Gastroesophageal sphincter (tissue), 4 donors: ENCODE measurements around the gene SCARB1. TPM values are rescaled to one million over a fixed set of nuclear protein-coding genes. Genes with fewer than 3 reads are reported as not detected.

Source experiments
- ATAC-seq: fragments of 150-250 bp; one replicate; pipeline ENCODE4 v1.9.1; 2016; ENCODE audit warnings: mild to moderate bottlenecking, moderate library complexity
- H3K27ac ChIP-seq, 4 donors: fragments of 200-600 bp; sonication (generic) in 3 of 4; 1 replicate in 3 of 4; 2 replicates in 1 of 4; pipeline ENCODE4 v1.5.1; 2016 to 2019
- H3K27me3 ChIP-seq: fragments of 200-600 bp; sonication (generic); one replicate; pipeline ENCODE4 v1.5.1; 2019
- H3K36me3 ChIP-seq, 2 donors: fragments of 200-600 bp; sonication (generic); one replicate each; pipeline ENCODE4 v1.5.1; 2019; ENCODE audit warnings: control low read depth in 1 of 2
- H3K4me1 ChIP-seq, 3 donors: fragments of 200-600 bp; sonication (generic); 1 replicate in 2 of 3; 2 replicates in 1 of 3; pipeline ENCODE4 v1.5.1; 2016 to 2019; ENCODE audit warnings: control low read depth in 2 of 3
- H3K4me3 ChIP-seq, 2 donors: fragments of 200-600 bp; sonication (generic); one replicate each; pipeline ENCODE4 v1.5.1; 2019; ENCODE audit warnings: mild to moderate bottlenecking in 1 of 2, moderate library complexity in 1 of 2
- H3K9me3 ChIP-seq, 3 donors: fragments of 200-600 bp; sonication (generic); one replicate each; pipeline ENCODE4 v1.5.1; 2017 to 2019; ENCODE audit warnings: control low read depth in 2 of 3
- CTCF ChIP-seq, 4 experiments: fragments of 200-600 bp in 2 of 4; fragments of 450-650 bp in 2 of 4; sonication (generic) in 1 of 4; IDR thresholded peaks; one replicate each; pipeline ENCODE4 v1.5.1; 2017 to 2019; ENCODE audit warnings: antibody characterized with exemption in 4 of 4, mild to moderate bottlenecking in 2 of 4, moderate library complexity in 2 of 4
- EP300 ChIP-seq: sonication (generic); formaldehyde crosslinking; IDR thresholded peaks from one replicate; pipeline ENCODE4 v1.6.1; 2017; ENCODE audit warnings: antibody characterized with exemption, mild to moderate bottlenecking
- POLR2A ChIP-seq, 2 donors: fragments of 450-650 bp; IDR thresholded peaks; one replicate each; pipeline ENCODE4 v1.6.1; 2017; ENCODE audit warnings: antibody characterized with exemption in 2 of 2, mild to moderate bottlenecking in 2 of 2, moderate library complexity in 1 of 2
- POLR2AphosphoS5 ChIP-seq: sonication (generic); formaldehyde crosslinking; IDR thresholded peaks from one replicate; pipeline ENCODE4 v1.6.1; 2017; ENCODE audit warnings: antibody characterized with exemption
- WGBS, 2 donors: methylation state at CpG; one replicate each; pipeline ENCODE4 v1.1.5; 2018; ENCODE audit warnings: low coverage in 1 of 2; 5-methylcytosine and 5-hydroxymethylcytosine counted together
- total RNA-seq, 4 donors: library from RNA; depleted of rRNA; stranded (reverse); fragments of >200 nt; gene quantifications; one replicate each; pipeline ENCODE4 v1.1.0, GENCODE V29; 2016

SCARB1 gene
- total RNA-seq, 4 donors from 2014 or later, result 6.8 to 13.9 (median 11.5) TPM

- Histone ChIP-seq H3K27ac (peak overlapping the region in 3 of 4 donors; percentile 5 to 41 (median 24)), H3K27me3 (no peaks in the 10 kb centered on the region), H3K4me1 (peaks cover 0 to 40% (median 7%) of the 10 kb centered on the region in 3 donors), H3K4me3 (no peak overlapping the region), H3K36me3 (no peaks in the 10 kb centered on the region), H3K9me3 (no peaks in the 10 kb centered on the region)
- 66 to 70% methylated on average over 10 of the region's 16 CpGs for WGBS, 2 donors
- TF ChIP-seq POLR2AphosphoS5 (no peak), POLR2A (IDR thresholded peaks at IDR 0.05) (no peak), EP300 (no peak), CTCF (IDR thresholded peaks at IDR 0.05) (no peak)
- ATAC-seq, result peak; percentile 36
Observed at GRCh38 chr12:124842800-124843510, 20.7 kb downstream of the SCARB1 start.

- 83% methylated on average over 1 of the region's 14 CpGs; no CpG with 5 or more reads in 1 of the 2 donors for WGBS, 2 donors
- H3K27ac ChIP-seq, result peak overlapping the region in 3 of 4 donors; percentile 5 to 41 (median 24)
Observed at GRCh38 chr12:124842073-124842749, 21.5 kb downstream of the SCARB1 start.

GRCh38 chr12:124841558-124841945 is 22.1 kb downstream of the SCARB1 start:
- Histone ChIP-seq H3K36me3 (no peaks in the 10 kb centered on the region), H3K27ac (peak overlapping the region in 1 of 4 donors; percentile 41), H3K4me3 (no peak overlapping the region), H3K27me3 (no peaks in the 10 kb centered on the region), H3K4me1 (peaks cover 0 to 31% (median 0%) of the 10 kb centered on the region in 3 donors), H3K9me3 (no peaks in the 10 kb centered on the region)
- ATAC-seq, result no peak
- no peak for TF ChIP-seq POLR2A (IDR thresholded peaks at IDR 0.05)
- TF ChIP-seq CTCF (IDR thresholded peaks at IDR 0.05), result no peak
- TF ChIP-seq POLR2AphosphoS5, result no peak
- TF ChIP-seq EP300, result no peak
- 81 to 100% methylated on average over 5 to 7 of the region's 7 CpGs for whole genome bisulfite sequencing, 2 donors

More at GRCh38 chr12:124842073-124842749, 21.5 kb downstream of the SCARB1 start:
- peaks cover 0 to 38% (median 4%) of the 10 kb centered on the region in 3 donors for H3K4me1 ChIP-seq
- H3K9me3 ChIP-seq, result no peaks in the 10 kb centered on the region
- H3K4me3 ChIP-seq, result no peak overlapping the region
- TF ChIP-seq POLR2A (IDR thresholded peaks at IDR 0.05) (no peak), CTCF (IDR thresholded peaks at IDR 0.05) (no peak), POLR2AphosphoS5 (no peak), EP300 (no peak)
- H3K36me3 ChIP-seq, result no peaks in the 10 kb centered on the region
- H3K27me3 ChIP-seq, result no peaks in the 10 kb centered on the region
- ATAC-seq, result no peak

- WGBS, 2 donors, result 26 to 40% methylated on average over 2 to 8 of the region's 16 CpGs
- Histone ChIP-seq H3K27me3 (no peaks in the 10 kb centered on the region), H3K9me3 (no peaks in the 10 kb centered on the region), H3K36me3 (no peaks in the 10 kb centered on the region), H3K27ac (peak overlapping the region in 3 of 4 donors; percentile 63 to 79 (median 77)), H3K4me3 (no peak overlapping the region), H3K4me1 (peaks cover 0 to 40% (median 0%) of the 10 kb centered on the region in 3 donors)
- TF ChIP-seq CTCF (IDR thresholded peaks at IDR 0.05) (no peak), POLR2A (IDR thresholded peaks at IDR 0.05) (no peak), POLR2AphosphoS5 (peak; percentile 62), EP300 (no peak)
- ATAC-seq, result peak; percentile 76
Observed at GRCh38 chr12:124837958-124838803, 25.5 kb downstream of the SCARB1 start.
